Smooth muscle cell (in vitro differentiated cells): ENCODE results near the gene RETREG1. TPM values are rescaled to one million over a fixed set of nuclear protein-coding genes. Genes with fewer than 3 reads are reported as not detected.

Experiments used
- DNase-seq: peaks from one replicate; lab custom pipeline; 2025; ENCODE audit not compliant: unreplicated experiment; lab: John Stamatoyannopoulos, UW
- H2AFZ ChIP-seq: fragments of 200-600 bp; sonication (generic); 2 replicates; pipeline ENCODE4 v1.6.0; 2016; ENCODE audit warnings: antibody characterized with exemption, low read depth, mild to moderate bottlenecking
- H3F3A ChIP-seq: fragments of 200-600 bp; sonication (generic); 2 replicates; pipeline ENCODE4 v1.6.0; 2017; ENCODE audit warnings: antibody characterized with exemption, low read depth
- H3K27ac ChIP-seq: fragments of 200-600 bp; sonication (generic); 2 replicates; pipeline ENCODE4 v1.5.1; 2016; ENCODE audit warnings: low read depth, mild to moderate bottlenecking
- H3K27me3 ChIP-seq: fragments of 200-600 bp; sonication (generic); 2 replicates; pipeline ENCODE4 v1.6.1; 2016; ENCODE audit warnings: low read depth, mild to moderate bottlenecking
- H3K36me3 ChIP-seq: fragments of 200-600 bp; sonication (generic); 2 replicates; pipeline ENCODE4 v1.5.1; 2016; ENCODE audit warnings: low read depth
- H3K4me1 ChIP-seq: fragments of 200-600 bp; sonication (generic); 2 replicates; pipeline ENCODE4 v1.5.1; 2016; ENCODE audit warnings: low read depth
- H3K4me2 ChIP-seq: fragments of 200-600 bp; sonication (generic); 2 replicates; pipeline ENCODE4 v1.6.0; 2016; ENCODE audit warnings: mild to moderate bottlenecking
- H3K4me3 ChIP-seq: fragments of 200-600 bp; sonication (generic); 2 replicates; pipeline ENCODE4 v1.5.1; 2016; ENCODE audit warnings: mild to moderate bottlenecking
- H3K79me2 ChIP-seq: fragments of 200-600 bp; sonication (generic); 2 replicates; pipeline ENCODE4 v1.6.0; 2016; ENCODE audit warnings: low read depth, mild to moderate bottlenecking
- H3K9ac ChIP-seq: fragments of 200-600 bp; sonication (generic); 2 replicates; pipeline ENCODE4 v1.6.0; 2016; ENCODE audit warnings: low read depth
- H3K9me3 ChIP-seq: fragments of 200-600 bp; sonication (generic); replicated peaks from 2 replicates; pipeline ENCODE4 v1.5.1; 2016; ENCODE audit warnings: low read depth
- H4K20me1 ChIP-seq: fragments of 200-600 bp; sonication (generic); 2 replicates; pipeline ENCODE4 v1.6.0; 2016; ENCODE audit warnings: low read depth
- WGBS: methylation state at CpG from one replicate; pipeline ENCODE4 v1.1.7; 2016; ENCODE audit warnings: low lambda C conversion rate; 5-methylcytosine and 5-hydroxymethylcytosine counted together
- polyA plus RNA-seq: library from polyadenylated mRNA; unstranded; fragments of >200 nt; fragmentation: Nextera tagmentation; extraction: Ambion mirVana; gene quantifications from 2 replicates; pipeline ENCODE4 v1.2.1, GENCODE V29; 2016
- total RNA-seq: library from RNA; depleted of rRNA; stranded (reverse); fragments of >200 nt; gene quantifications from 2 replicates; pipeline ENCODE4 v1.2.3, GENCODE V29; 2014
- TF ChIP-seq, protein P1 (sequence below): fragments of 200-600 bp; sonication (generic); IDR thresholded peaks from 2 replicates; pipeline ENCODE4 v1.5.1; 2017; ENCODE audit warnings: borderline replicate concordance, mild to moderate bottlenecking, antibody characterized with exemption; ENCODE audit not compliant: insufficient read depth, poor library complexity, severe bottlenecking

Gene RETREG1
- total and polyA plus RNA-seq, 2 experiments from 2014 or later: 0.19 to 4.4 TPM

DNA sequence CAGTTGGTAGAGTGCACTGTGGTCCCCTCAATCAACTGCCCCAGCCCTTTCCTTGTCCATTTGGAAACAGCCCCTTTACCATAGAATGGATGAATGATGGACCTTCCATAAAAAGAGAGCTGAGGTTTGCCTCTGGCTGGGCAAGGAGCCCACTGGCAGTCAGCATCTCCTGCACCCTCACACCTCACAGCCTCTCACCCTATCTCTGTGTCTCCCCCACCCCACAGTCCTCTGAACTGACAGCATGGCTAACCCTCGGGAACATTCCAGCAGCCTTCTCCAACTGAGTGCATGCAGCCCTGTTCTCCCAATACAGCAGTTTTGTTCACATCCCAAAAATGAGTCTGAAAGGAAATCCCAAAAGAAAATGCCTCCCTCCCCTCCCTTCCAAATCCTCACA, 51.7 kb downstream of the RETREG1 start:
- no peak overlapping the region for H2AFZ ChIP-seq
- DNase-seq: no peak
- no peaks in the 10 kb centered on the region for H3K9me3 ChIP-seq
- no peak overlapping the region for H3K4me3 ChIP-seq
- no peaks in the 10 kb centered on the region for H4K20me1 ChIP-seq
- 90% methylated on average over 1 of the region's 1 CpG for WGBS
- H3K27ac ChIP-seq: no peak overlapping the region
- no peaks in the 10 kb centered on the region for H3K4me1 ChIP-seq
- TF ChIP-seq, protein P1, sequence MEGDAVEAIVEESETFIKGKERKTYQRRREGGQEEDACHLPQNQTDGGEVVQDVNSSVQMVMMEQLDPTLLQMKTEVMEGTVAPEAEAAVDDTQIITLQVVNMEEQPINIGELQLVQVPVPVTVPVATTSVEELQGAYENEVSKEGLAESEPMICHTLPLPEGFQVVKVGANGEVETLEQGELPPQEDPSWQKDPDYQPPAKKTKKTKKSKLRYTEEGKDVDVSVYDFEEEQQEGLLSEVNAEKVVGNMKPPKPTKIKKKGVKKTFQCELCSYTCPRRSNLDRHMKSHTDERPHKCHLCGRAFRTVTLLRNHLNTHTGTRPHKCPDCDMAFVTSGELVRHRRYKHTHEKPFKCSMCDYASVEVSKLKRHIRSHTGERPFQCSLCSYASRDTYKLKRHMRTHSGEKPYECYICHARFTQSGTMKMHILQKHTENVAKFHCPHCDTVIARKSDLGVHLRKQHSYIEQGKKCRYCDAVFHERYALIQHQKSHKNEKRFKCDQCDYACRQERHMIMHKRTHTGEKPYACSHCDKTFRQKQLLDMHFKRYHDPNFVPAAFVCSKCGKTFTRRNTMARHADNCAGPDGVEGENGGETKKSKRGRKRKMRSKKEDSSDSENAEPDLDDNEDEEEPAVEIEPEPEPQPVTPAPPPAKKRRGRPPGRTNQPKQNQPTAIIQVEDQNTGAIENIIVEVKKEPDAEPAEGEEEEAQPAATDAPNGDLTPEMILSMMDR: no peak
- no peaks in the 10 kb centered on the region for H3K27me3 ChIP-seq
- H3K36me3 ChIP-seq: no peaks in the 10 kb centered on the region
- no peaks in the 10 kb centered on the region for H3K79me2 ChIP-seq
- H3F3A ChIP-seq: no peaks in the 10 kb centered on the region
- H3K9ac ChIP-seq: no peak overlapping the region
- H3K4me2 ChIP-seq: no peak overlapping the region

DNA sequence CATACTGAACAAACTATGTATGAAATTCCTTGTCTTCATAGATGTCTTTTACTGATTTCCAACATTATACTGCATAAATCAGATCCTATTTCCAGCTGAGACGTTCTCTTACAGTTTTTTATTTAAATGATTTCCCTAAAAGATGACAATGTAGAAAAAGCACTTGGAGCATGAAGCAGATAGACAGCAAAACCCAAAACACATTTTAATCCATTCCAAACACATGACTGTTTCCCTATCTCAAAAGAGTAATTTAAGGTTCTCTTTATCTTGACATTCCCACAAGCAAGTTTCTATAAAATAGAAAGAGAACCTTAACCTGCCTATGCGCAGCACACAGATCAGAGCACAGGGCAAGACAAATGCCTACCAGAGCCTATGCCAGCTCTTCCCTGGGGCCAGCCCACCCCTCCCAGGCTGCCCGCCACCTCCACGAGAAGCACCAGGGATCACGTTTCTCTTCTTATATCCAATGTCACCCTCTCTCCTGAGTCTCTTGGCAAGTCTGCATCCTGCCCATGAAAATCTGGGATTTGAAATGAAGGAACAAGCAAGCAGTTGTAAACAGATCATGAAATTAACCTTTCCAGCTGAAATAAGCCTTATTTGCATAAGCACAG, 52.4 kb downstream of the RETREG1 start:
- WGBS: 81% methylated on average over 5 of the region's 5 CpGs
- Histone ChIP-seq H2AFZ (no peak overlapping the region), H3F3A (no peaks in the 10 kb centered on the region)

DNA sequence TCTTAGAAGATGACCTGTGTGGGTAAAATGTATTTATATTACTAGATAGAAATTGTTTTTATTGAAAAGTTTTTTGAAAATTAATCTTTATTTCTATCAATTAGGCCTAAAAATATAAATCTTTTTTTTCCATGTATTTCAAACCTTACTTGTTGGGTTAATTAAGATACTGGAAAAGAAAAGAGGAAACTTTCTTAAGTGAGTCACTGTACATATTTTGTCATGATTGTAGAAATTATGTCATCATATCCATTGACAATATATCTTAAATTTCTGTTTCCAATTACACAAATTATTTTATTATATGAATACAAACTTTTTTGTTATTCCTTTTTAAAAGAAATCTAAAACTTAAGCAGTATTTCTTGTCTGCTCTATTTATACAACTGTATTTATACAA, 53.1 kb downstream of the RETREG1 start:
- H4K20me1 ChIP-seq: no peaks in the 10 kb centered on the region
- no peak overlapping the region for H2AFZ ChIP-seq
- H3K4me2 ChIP-seq: no peak overlapping the region
- no peak overlapping the region for H3K27ac ChIP-seq
- H3K4me1 ChIP-seq: no peaks in the 10 kb centered on the region
- H3K79me2 ChIP-seq: no peaks in the 10 kb centered on the region
- no peak overlapping the region for H3K9ac ChIP-seq
- no peaks in the 10 kb centered on the region for H3K36me3 ChIP-seq
- H3F3A ChIP-seq: no peaks in the 10 kb centered on the region
- no peak overlapping the region for H3K4me3 ChIP-seq
- TF ChIP-seq, protein P1: no peak
- H3K9me3 ChIP-seq: no peaks in the 10 kb centered on the region
- H3K27me3 ChIP-seq: no peaks in the 10 kb centered on the region
- no peak for DNase-seq

More for the DNA sequence above, 52.4 kb downstream of the RETREG1 start:
- Histone ChIP-seq H3K36me3 (no peaks in the 10 kb centered on the region), H4K20me1 (no peaks in the 10 kb centered on the region), H3K9ac (no peak overlapping the region), H3K4me3 (no peak overlapping the region), H3K4me1 (no peaks in the 10 kb centered on the region), H3K79me2 (no peaks in the 10 kb centered on the region), H3K27me3 (no peaks in the 10 kb centered on the region), H3K4me2 (no peak overlapping the region), H3K27ac (no peak overlapping the region), H3K9me3 (no peaks in the 10 kb centered on the region)
- TF ChIP-seq, protein P1: no peak
- DNase-seq: no peak

DNA sequence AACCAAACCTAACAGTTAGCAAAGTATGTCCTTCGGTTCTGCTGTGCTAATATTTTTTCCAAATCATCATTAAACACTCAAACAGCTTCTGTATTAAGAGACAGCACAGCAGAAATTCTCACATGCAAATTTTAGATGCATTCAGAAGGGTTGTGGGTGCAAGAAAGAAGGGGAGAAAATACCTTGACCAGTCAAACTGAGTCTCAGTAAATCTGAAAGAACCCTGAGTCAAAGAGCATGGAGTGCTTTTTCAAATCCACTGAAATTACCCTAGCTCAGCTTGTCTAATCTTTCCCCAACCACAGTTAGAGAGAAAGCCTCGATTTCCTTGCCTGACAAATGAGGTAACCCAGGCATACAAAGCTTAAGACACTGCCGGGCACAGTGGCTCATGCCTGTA, 55.1 kb downstream of the RETREG1 start:
- 60% methylated on average over 3 of the region's 3 CpGs for WGBS
- Histone ChIP-seq H3K4me1 (no peaks in the 10 kb centered on the region), H3K36me3 (no peaks in the 10 kb centered on the region), H2AFZ (no peak overlapping the region), H3F3A (no peaks in the 10 kb centered on the region), H3K79me2 (no peaks in the 10 kb centered on the region), H4K20me1 (no peaks in the 10 kb centered on the region), H3K9me3 (no peaks in the 10 kb centered on the region), H3K4me2 (no peak overlapping the region), H3K27me3 (no peaks in the 10 kb centered on the region), H3K4me3 (no peak overlapping the region), H3K27ac (no peak overlapping the region), H3K9ac (no peak overlapping the region)
- no peak for DNase-seq
- TF ChIP-seq, protein P1: no peak
